ENCODE measurements around the gene ZNF749.
"Not testable (repeated sequence)": the region's sequence is repeated elsewhere in the genome, so short reads cannot be mapped to it uniquely, and the experiment has no call there.

ZNF749 gene

GRCh38 chr19:57466489-57466888 lies 31.4 kb downstream of the ZNF749 start:
- DNase-seq, result no peak

- no peak for DNase-seq
These were observed 38.5 kb downstream of the ZNF749 start for GRCh38 chr19:57473646-57474045.

GRCh38 chr19:57477191-57478008 lies 42.3 kb downstream of the ZNF749 start, which contains the start of gene ZNF772:
TSS of gene ZNF772 (minus strand) at chr19:57477566. CDS start at chr19:57477309, 257 bp downstream.
- DNase-seq, result peak; percentile 71

GRCh38 chr19:57487477-57488298 lies 52.6 kb downstream of the ZNF749 start, which contains the start of gene ZNF419:
TSS of gene ZNF419 (plus strand) at chr19:57487750. CDS start at chr19:57487951, 201 bp downstream.
- peak; percentile 59 for DNase-seq

GRCh38 chr19:57488299-57488644 lies 53.1 kb downstream of the ZNF749 start:
- not testable (repeated sequence) for DNase-seq

Data from GDM1 (cell line).